ENCODE results near the gene TNFAIP8.

GRCh38 chr5:119333421-119333851 lies 22.4 kb upstream of the TNFAIP8 start:
- TF ChIP-seq CTCF (IDR thresholded peaks at IDR 0.05; ENCODE audit: low read depth, low read length) (no peak), EZH2phosphoT487 (IDR thresholded peaks at IDR 0.05; ENCODE audit: low read depth) (no peak)

All from OCI-LY3 (cell line).